GM23338 (cell line): Measurements from ENCODE around the gene CD177. TPM values are rescaled to one million over a fixed set of nuclear protein-coding genes. Genes with fewer than 3 reads are reported as not detected.

ENCODE experiments used
- ATAC-seq: fragments of 200-7000 bp; cut with Tn5 transposase; 3 replicates; pipeline ENCODE4 v1.9.1; 2020
- DNase-seq: peaks from one replicate; pipeline ENCODE4 v3.0.0-alpha.2; 2015; ENCODE audit warnings: low spot score
- H2AFZ ChIP-seq: fragments of 200-600 bp; sonication (generic); 2 replicates; pipeline ENCODE4 v1.8.0; 2016; ENCODE audit warnings: antibody characterized with exemption, mild to moderate bottlenecking, moderate library complexity
- H3F3A ChIP-seq: fragments of 200-600 bp; sonication (generic); replicated peaks from 2 replicates; pipeline ENCODE4 v1.8.0; 2017; ENCODE audit warnings: antibody characterized with exemption, mixed run types, low read depth
- H3K27ac ChIP-seq: fragments of 200-600 bp; sonication (generic); 2 replicates; pipeline ENCODE4 v1.6.1; 2016; ENCODE audit warnings: low read depth
- H3K27me3 ChIP-seq: fragments of 200-600 bp; sonication (generic); 2 replicates; pipeline ENCODE4 v1.8.0; 2016; ENCODE audit warnings: mild to moderate bottlenecking, mixed run types, moderate library complexity; ENCODE audit not compliant: insufficient read depth
- H3K36me3 ChIP-seq: fragments of 200-600 bp; sonication (generic); 2 replicates; pipeline ENCODE4 v1.8.0; 2016; ENCODE audit warnings: mild to moderate bottlenecking; ENCODE audit not compliant: insufficient read depth
- H3K4me1 ChIP-seq: fragments of 200-600 bp; sonication (generic); 2 replicates; pipeline ENCODE4 v1.8.0; 2016; ENCODE audit warnings: mild to moderate bottlenecking, moderate library complexity; ENCODE audit not compliant: insufficient read depth
- H3K4me2 ChIP-seq: fragments of 200-600 bp; sonication (generic); 2 replicates; pipeline ENCODE4 v1.7.1; 2017; ENCODE audit warnings: mixed run types
- H3K4me3 ChIP-seq: fragments of 200-600 bp; sonication (generic); 2 replicates; pipeline ENCODE4 v1.6.1; 2016; ENCODE audit warnings: mixed run types
- H3K79me2 ChIP-seq: fragments of 200-600 bp; sonication (generic); replicated peaks from 2 replicates; pipeline ENCODE4 v1.8.0; 2017; ENCODE audit warnings: mild to moderate bottlenecking; ENCODE audit not compliant: insufficient read depth
- H3K9me2 ChIP-seq: fragments of 200-600 bp; sonication (generic); 2 replicates; pipeline ENCODE4 v1.8.0; 2017; ENCODE audit not compliant: insufficient read depth
- H4K20me1 ChIP-seq: fragments of 200-600 bp; sonication (generic); replicated peaks from 2 replicates; pipeline ENCODE4 v1.8.0; 2017; ENCODE audit warnings: mild to moderate bottlenecking; ENCODE audit not compliant: insufficient read depth
- H3K27ac Mint-ChIP-seq: 2 replicates; pipeline ENCODE4 v1.8.0; 2020; ENCODE audit warnings: inconsistent platforms, mild to moderate bottlenecking, moderate library complexity, mixed read lengths
- H3K27me3 Mint-ChIP-seq: 3 replicates; pipeline ENCODE4 v1.8.0; 2022; ENCODE audit warnings: low read depth, mild to moderate bottlenecking, moderate library complexity, mixed read lengths, inconsistent platforms; ENCODE audit not compliant: insufficient read depth, poor library complexity
- H3K36me3 Mint-ChIP-seq: 3 replicates; pipeline ENCODE4 v1.8.0; 2021; ENCODE audit warnings: low read depth, mild to moderate bottlenecking, inconsistent platforms, moderate library complexity, mixed read lengths
- H3K4me1 Mint-ChIP-seq: 3 replicates; pipeline ENCODE4 v1.8.0; 2020; ENCODE audit warnings: mild to moderate bottlenecking, inconsistent platforms, mixed read lengths
- H3K4me3 Mint-ChIP-seq: 3 replicates; pipeline ENCODE4 v1.8.0; 2021; ENCODE audit warnings: moderate library complexity, mild to moderate bottlenecking, inconsistent platforms, mixed read lengths
- H3K9me3 Mint-ChIP-seq: 3 replicates; pipeline ENCODE4 v1.8.0; 2020; ENCODE audit warnings: moderate library complexity, mild to moderate bottlenecking, inconsistent platforms, mixed read lengths
- EZH2 ChIP-seq: fragments of 200-600 bp; sonication (generic); IDR thresholded peaks from one replicate; pipeline ENCODE4 v1.8.0; 2017; ENCODE audit warnings: antibody characterized with exemption, mild to moderate bottlenecking, low read depth; ENCODE audit not compliant: unreplicated experiment
- NANOG ChIP-seq: IDR thresholded peaks from 2 replicates; pipeline ENCODE4 v1.6.1; 2016; ENCODE audit warnings: antibody characterized with exemption, borderline replicate concordance
- STAT1 ChIP-seq: IDR thresholded peaks from one replicate; pipeline ENCODE4 v1.6.1; 2016; ENCODE audit warnings: antibody characterized with exemption; ENCODE audit not compliant: unreplicated experiment
- ZNF114 ChIP-seq: fragments of 250-450 bp; sonication (Bioruptor Pico); IDR thresholded peaks from 2 replicates; pipeline ENCODE4 v1.5.0; 2020; ENCODE audit warnings: mild to moderate bottlenecking, moderate library complexity
- ZNF462 ChIP-seq: fragments of 250-450 bp; sonication (Bioruptor Pico); IDR thresholded peaks from 2 replicates; pipeline ENCODE4 v1.5.0; 2020; ENCODE audit warnings: mild to moderate bottlenecking, moderate library complexity
- polyA plus RNA-seq: library from polyadenylated mRNA; unstranded; fragments of >200 nt; fragmentation: Nextera tagmentation; extraction: Ambion mirVana; gene quantifications from 2 replicates; pipeline ENCODE4 v1.2.1, GENCODE V29; 2016
- total RNA-seq: library from RNA; depleted of rRNA; stranded (reverse); fragments of >200 nt; shearing (Covaris generic); gene quantifications from 2 replicates; pipeline ENCODE4 v1.2.3, GENCODE V29; 2014
- TF ChIP-seq, protein P1 (sequence below): IDR thresholded peaks from one replicate; pipeline ENCODE4 v1.6.1; 2018; ENCODE audit warnings: antibody characterized with exemption; ENCODE audit not compliant: unreplicated experiment

CD177 gene
- total and polyA plus RNA-seq, 2 experiments from 2014 or later: 0.50 to 0.90 TPM

DNA sequence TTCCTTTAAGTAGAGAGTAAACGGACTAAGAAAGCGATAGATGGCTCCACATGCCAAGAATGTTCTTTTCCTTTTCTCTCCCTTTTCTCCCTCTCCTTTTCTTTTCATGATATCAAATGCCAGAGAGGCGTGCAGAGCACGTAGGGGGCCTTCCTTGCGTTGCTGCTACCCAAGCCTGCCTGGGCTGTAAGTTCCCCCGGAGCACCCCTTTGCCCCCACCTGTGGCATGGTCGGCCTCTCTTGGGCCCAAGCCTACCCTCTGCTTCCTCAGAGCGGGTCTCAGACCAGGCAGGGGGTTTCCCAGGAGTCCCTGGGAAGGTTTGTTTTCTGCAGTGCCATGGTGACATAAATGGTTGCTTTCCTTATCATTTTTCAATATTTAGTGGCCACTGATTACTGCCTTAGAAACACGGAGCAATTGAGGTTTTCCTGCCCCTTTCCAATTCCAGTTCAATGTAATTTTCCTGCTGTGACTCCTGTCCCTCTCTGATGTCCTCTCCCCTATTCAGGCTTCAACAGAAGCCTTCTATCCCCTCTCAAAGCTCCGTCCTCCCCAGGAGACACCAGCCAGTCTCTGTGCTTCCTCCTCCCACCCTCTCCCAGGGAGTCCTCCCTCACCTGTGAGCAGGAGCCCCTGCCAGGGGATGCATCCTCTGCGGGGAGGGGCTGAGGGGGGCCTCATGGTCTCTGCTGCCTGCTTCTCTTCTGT lies 22.6 kb upstream of the CD177 start (continued):
- TF ChIP-seq ZNF462 (CRISPR knock-in tag) (no peak), NANOG (no peak)

- ATAC-seq: peak; percentile 52
- TF ChIP-seq, protein P1, sequence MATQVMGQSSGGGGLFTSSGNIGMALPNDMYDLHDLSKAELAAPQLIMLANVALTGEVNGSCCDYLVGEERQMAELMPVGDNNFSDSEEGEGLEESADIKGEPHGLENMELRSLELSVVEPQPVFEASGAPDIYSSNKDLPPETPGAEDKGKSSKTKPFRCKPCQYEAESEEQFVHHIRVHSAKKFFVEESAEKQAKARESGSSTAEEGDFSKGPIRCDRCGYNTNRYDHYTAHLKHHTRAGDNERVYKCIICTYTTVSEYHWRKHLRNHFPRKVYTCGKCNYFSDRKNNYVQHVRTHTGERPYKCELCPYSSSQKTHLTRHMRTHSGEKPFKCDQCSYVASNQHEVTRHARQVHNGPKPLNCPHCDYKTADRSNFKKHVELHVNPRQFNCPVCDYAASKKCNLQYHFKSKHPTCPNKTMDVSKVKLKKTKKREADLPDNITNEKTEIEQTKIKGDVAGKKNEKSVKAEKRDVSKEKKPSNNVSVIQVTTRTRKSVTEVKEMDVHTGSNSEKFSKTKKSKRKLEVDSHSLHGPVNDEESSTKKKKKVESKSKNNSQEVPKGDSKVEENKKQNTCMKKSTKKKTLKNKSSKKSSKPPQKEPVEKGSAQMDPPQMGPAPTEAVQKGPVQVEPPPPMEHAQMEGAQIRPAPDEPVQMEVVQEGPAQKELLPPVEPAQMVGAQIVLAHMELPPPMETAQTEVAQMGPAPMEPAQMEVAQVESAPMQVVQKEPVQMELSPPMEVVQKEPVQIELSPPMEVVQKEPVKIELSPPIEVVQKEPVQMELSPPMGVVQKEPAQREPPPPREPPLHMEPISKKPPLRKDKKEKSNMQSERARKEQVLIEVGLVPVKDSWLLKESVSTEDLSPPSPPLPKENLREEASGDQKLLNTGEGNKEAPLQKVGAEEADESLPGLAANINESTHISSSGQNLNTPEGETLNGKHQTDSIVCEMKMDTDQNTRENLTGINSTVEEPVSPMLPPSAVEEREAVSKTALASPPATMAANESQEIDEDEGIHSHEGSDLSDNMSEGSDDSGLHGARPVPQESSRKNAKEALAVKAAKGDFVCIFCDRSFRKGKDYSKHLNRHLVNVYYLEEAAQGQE: no peak
- TF ChIP-seq NANOG: no peak
- TF ChIP-seq STAT1: no peak
- no peak for TF ChIP-seq ZNF114 (CRISPR knock-in tag)
- TF ChIP-seq EZH2: no peak
Observed at GRCh38 chr19:43331435-43332010, 22.0 kb upstream of the CD177 start.

More at GRCh38 chr19:43331435-43332010, 22.0 kb upstream of the CD177 start:
- peaks cover 8% of the 10 kb centered on the region; the same call in 1 of the 2 replicates for H3K9me2 ChIP-seq
- Mint-ChIP-seq H3K4me3 (no peak overlapping the region; the same call in 2 of the 3 replicates), H3K27ac (peak overlapping the region; percentile 28; the same call in 1 of the 2 replicates), H3K9me3 (peaks cover 9% of the 10 kb centered on the region), H3K4me1 (peaks cover 20% of the 10 kb centered on the region), H3K27me3 (peaks cover 2% of the 10 kb centered on the region), H3K36me3 (peaks cover 43% of the 10 kb centered on the region)
- DNase-seq: no peak
- 0 out of 2 replicates have a peak, but pooled peaks cover 6% of the 10 kb centered on the region for H3K36me3 ChIP-seq
- H3K4me1 ChIP-seq: peaks cover 16% of the 10 kb centered on the region
- H3K27ac ChIP-seq: peak overlapping the region; percentile 85; the same call in 1 of the 2 replicates
- H4K20me1 ChIP-seq: no peaks in the 10 kb centered on the region
- no peaks in the 10 kb centered on the region for H3K27me3 ChIP-seq
- peak overlapping the region; percentile 72 for H3K4me2 ChIP-seq
- H3K4me3 ChIP-seq: no peak overlapping the region
- H3K79me2 ChIP-seq: no peaks in the 10 kb centered on the region
- no peaks in the 10 kb centered on the region; the same call in 1 of the 2 replicates for H3F3A ChIP-seq
- peak overlapping the region; percentile 88 for H2AFZ ChIP-seq
